GM06990 (cell line): Measurements from ENCODE around the gene PSMA7.

ENCODE experiments used
- DNase-seq: peaks from one replicate; pipeline ENCODE4 v3.0.0-alpha.2; 2011; ENCODE audit not compliant: insufficient read length; ENCODE audit errors: extremely low read depth
- H3K27me3 ChIP-seq: replicated peaks from 2 replicates; pipeline ENCODE4 v1.6.0; 2011; ENCODE audit warnings: low read length; ENCODE audit not compliant: control insufficient read depth, insufficient read depth
- H3K36me3 ChIP-seq: 2 replicates; pipeline ENCODE4 v1.5.1; 2011; ENCODE audit warnings: low read length; ENCODE audit not compliant: control insufficient read depth, insufficient read depth
- H3K4me3 ChIP-seq: replicated peaks from 2 replicates; pipeline ENCODE4 v1.5.1; 2011; ENCODE audit warnings: low read depth, mild to moderate bottlenecking, control low read depth, low read length
- TF ChIP-seq, protein P1 (sequence below): IDR thresholded peaks from 2 replicates; pipeline ENCODE4 v1.5.1; 2011; ENCODE audit warnings: low read length, control low read depth, mild to moderate bottlenecking, inconsistent platforms; ENCODE audit not compliant: insufficient read depth, poor library complexity, severe bottlenecking

The PSMA7 gene

GRCh38 chr20:62126141-62126540 lies 17.1 kb downstream of the PSMA7 start:
- Histone ChIP-seq H3K4me3 (no peak overlapping the region), H3K36me3 (peaks cover 28% of the 10 kb centered on the region), H3K27me3 (no peaks in the 10 kb centered on the region)
- DNase-seq: no peak
- TF ChIP-seq, protein P1, sequence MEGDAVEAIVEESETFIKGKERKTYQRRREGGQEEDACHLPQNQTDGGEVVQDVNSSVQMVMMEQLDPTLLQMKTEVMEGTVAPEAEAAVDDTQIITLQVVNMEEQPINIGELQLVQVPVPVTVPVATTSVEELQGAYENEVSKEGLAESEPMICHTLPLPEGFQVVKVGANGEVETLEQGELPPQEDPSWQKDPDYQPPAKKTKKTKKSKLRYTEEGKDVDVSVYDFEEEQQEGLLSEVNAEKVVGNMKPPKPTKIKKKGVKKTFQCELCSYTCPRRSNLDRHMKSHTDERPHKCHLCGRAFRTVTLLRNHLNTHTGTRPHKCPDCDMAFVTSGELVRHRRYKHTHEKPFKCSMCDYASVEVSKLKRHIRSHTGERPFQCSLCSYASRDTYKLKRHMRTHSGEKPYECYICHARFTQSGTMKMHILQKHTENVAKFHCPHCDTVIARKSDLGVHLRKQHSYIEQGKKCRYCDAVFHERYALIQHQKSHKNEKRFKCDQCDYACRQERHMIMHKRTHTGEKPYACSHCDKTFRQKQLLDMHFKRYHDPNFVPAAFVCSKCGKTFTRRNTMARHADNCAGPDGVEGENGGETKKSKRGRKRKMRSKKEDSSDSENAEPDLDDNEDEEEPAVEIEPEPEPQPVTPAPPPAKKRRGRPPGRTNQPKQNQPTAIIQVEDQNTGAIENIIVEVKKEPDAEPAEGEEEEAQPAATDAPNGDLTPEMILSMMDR: no peak

GRCh38 chr20:62123450-62124118 lies 19.6 kb downstream of the PSMA7 start:
- no peak for DNase-seq
- Histone ChIP-seq H3K36me3 (peaks cover 11% of the 10 kb centered on the region), H3K4me3 (peak overlapping the region; percentile 84), H3K27me3 (no peaks in the 10 kb centered on the region)
- TF ChIP-seq, protein P1: peak; percentile 15

DNA sequence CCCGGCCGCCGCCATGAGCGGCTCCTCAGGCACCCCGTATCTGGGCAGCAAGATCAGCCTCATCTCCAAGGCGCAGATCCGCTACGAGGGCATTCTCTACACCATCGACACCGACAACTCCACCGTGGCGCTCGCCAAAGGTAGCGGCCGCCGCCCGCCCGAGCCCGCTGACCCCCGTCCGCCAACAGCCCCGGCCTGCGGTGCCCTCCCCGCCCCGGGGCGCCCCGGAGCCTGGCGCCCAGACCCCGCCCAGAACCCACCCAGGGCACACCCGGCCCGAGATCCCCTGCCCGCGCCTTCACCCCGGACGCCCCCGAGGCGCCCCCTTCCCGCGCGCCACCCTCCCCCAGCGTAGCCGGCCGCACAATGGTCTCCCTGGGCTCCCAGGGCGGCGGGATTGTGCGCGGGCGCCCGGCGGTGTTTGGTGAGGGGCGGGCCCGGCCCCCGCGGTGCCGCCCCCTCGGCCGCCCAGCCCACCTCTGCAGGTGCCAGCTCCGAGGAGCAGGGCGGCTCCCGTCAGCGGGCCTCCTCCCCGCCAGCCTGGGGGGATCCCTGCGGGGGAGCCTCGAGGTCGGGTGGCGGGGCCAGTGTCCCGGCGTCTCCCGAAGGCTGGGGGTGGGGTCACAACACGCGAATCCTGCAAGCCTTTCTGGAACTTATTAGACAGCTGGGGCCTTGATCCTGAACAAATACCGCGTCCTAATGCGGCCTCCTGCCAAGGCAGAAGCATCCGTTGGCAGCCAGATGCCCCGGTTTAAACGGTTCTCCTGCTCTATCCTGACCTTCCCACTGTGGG lies 20.3 kb downstream of the PSMA7 start:
- peaks cover 11% of the 10 kb centered on the region for H3K36me3 ChIP-seq
- TF ChIP-seq, protein P1: no peak
- peak overlapping the region; percentile 84 for H3K4me3 ChIP-seq
- DNase-seq: peak; percentile 67
- H3K27me3 ChIP-seq: no peaks in the 10 kb centered on the region

DNA sequence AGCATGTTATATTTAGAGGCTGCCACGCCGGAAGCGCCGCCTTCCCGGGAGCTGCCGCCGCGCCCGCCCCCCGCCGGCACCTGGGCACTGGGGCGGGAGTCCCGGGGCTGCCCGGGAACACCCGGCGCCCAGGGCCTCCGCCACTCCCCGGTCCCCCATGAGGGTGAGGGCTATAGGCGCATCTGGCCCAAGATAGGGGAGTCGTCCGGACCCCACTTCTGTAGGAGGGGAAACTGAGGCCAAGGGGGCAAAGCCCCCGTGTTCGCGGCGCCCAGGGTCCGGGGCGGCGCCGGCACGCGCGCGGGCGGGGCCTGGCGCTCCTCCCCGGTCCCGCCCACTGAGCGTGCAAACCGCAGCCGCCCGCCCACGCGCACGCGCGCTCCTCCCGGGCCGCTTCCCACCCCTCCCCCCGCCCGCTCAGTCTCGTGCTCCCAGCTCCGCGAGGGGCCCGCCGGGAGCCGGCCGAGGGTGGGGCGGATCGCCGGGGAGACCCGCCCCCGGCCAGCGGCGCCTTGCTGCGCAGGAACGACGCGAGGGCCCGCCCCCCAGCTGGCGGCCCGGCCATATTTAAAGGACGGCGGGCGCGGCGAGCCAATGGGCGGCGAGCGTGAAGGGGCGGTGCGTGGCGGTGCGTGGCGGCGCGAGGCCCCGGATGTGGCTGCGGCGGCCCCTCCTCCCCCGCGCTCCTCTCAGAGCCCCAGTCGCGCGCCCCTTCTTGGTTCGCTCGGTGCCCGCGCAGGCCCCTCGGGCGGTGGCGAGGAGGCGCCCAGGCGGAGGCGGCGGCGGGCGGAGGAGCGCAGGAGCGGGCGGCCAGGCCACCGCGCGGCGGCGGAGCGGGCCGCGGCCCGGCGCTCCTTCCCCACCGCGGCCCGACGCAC lies 21.2 kb downstream of the PSMA7 start, which contains the start of gene LSM14B:
LSM14B (plus strand) TSS at position 700 of the 878 bp plus-strand sequence. CDS start 192 bp downstream, outside the sequence.
- TF ChIP-seq, protein P1: no peak
- Histone ChIP-seq H3K36me3 (peaks cover 11% of the 10 kb centered on the region), H3K27me3 (no peaks in the 10 kb centered on the region), H3K4me3 (peak within 1 kb of the TSS; percentile 84)
- DNase-seq: peak; percentile 99

GRCh38 chr20:62120990-62121775 lies 22.0 kb downstream of the PSMA7 start:
- Histone ChIP-seq H3K4me3 (peak overlapping the region; percentile 73), H3K27me3 (no peaks in the 10 kb centered on the region), H3K36me3 (peaks cover 9% of the 10 kb centered on the region)
- no peak for DNase-seq
- TF ChIP-seq, protein P1: no peak
